ENCODE results near the gene HHAT.

The HHAT gene

GRCh38 chr1:210361665-210362064, 33.0 kb downstream of the HHAT start:
- Histone ChIP-seq H3K4me3 (ENCODE audit: low read length) (no peak overlapping the region), H3K79me2 (ENCODE audit: low read length) (no peaks in the 10 kb centered on the region), H3K27me3 (replicated peaks; ENCODE audit: insufficient read depth, low read length) (no peaks in the 10 kb centered on the region), H3K9ac (ENCODE audit: low read length) (no peak overlapping the region), H3K9me2 (replicated peaks; ENCODE audit: insufficient read depth, low read length) (no peaks in the 10 kb centered on the region), H3K4me1 (ENCODE audit: low read length) (peaks cover 6% of the 10 kb centered on the region), H2AFZ (ENCODE audit: low read length) (no peak overlapping the region), H4K20me1 (ENCODE audit: insufficient read depth, low read length) (no peaks in the 10 kb centered on the region), H3K9me3 (replicated peaks; ENCODE audit: insufficient read depth, low read length) (no peaks in the 10 kb centered on the region), H3K27ac (ENCODE audit: low read length) (no peak overlapping the region), H3K36me3 (replicated peaks; ENCODE audit: insufficient read depth, low read length) (no peaks in the 10 kb centered on the region), H3K4me2 (ENCODE audit: low read depth, low read length) (peak overlapping the region; percentile 35), H3F3A (ENCODE audit: insufficient read depth, low read length) (peaks cover 6% of the 10 kb centered on the region; the same call in 1 of the 2 replicates)
- TF ChIP-seq EZH2 (optimal IDR thresholded peaks at IDR 0.05; ENCODE audit: low read depth, low read length) (no peak), CTCF (IDR thresholded peaks at IDR 0.05; ENCODE audit: low read length) (no peak), EZH2phosphoT487 (IDR thresholded peaks at IDR 0.05; ENCODE audit: low read length) (no peak)
- no peak for DNase-seq

GRCh38 chr1:210362526-210362925, 33.8 kb downstream of the HHAT start:
- Histone ChIP-seq H3K27me3 (replicated peaks; ENCODE audit: insufficient read depth, low read length) (no peaks in the 10 kb centered on the region), H3K4me1 (ENCODE audit: low read length) (peaks cover 6% of the 10 kb centered on the region), H3K4me2 (ENCODE audit: low read depth, low read length) (no peak overlapping the region), H3K36me3 (replicated peaks; ENCODE audit: insufficient read depth, low read length) (no peaks in the 10 kb centered on the region), H2AFZ (ENCODE audit: low read length) (no peak overlapping the region), H3K4me3 (ENCODE audit: low read length) (no peak overlapping the region), H3K9ac (ENCODE audit: low read length) (no peak overlapping the region), H3K27ac (ENCODE audit: low read length) (no peak overlapping the region), H3K79me2 (ENCODE audit: low read length) (no peaks in the 10 kb centered on the region), H4K20me1 (ENCODE audit: insufficient read depth, low read length) (no peaks in the 10 kb centered on the region), H3F3A (ENCODE audit: insufficient read depth, low read length) (peaks cover 6% of the 10 kb centered on the region; the same call in 1 of the 2 replicates), H3K9me2 (replicated peaks; ENCODE audit: insufficient read depth, low read length) (no peaks in the 10 kb centered on the region), H3K9me3 (replicated peaks; ENCODE audit: insufficient read depth, low read length) (no peaks in the 10 kb centered on the region)
- no peak for DNase-seq
- TF ChIP-seq EZH2phosphoT487 (IDR thresholded peaks at IDR 0.05; ENCODE audit: low read length) (no peak), EZH2 (optimal IDR thresholded peaks at IDR 0.05; ENCODE audit: low read depth, low read length) (no peak), CTCF (IDR thresholded peaks at IDR 0.05; ENCODE audit: low read length) (no peak)

- Histone ChIP-seq H3K27me3 (replicated peaks; ENCODE audit: insufficient read depth, low read length) (no peaks in the 10 kb centered on the region), H2AFZ (ENCODE audit: low read length) (no peak overlapping the region), H3K9me2 (replicated peaks; ENCODE audit: insufficient read depth, low read length) (no peaks in the 10 kb centered on the region), H3K36me3 (replicated peaks; ENCODE audit: insufficient read depth, low read length) (no peaks in the 10 kb centered on the region), H3K9me3 (replicated peaks; ENCODE audit: insufficient read depth, low read length) (no peaks in the 10 kb centered on the region), H3F3A (ENCODE audit: insufficient read depth, low read length) (peaks cover 6% of the 10 kb centered on the region; the same call in 1 of the 2 replicates), H3K79me2 (ENCODE audit: low read length) (no peaks in the 10 kb centered on the region), H3K9ac (ENCODE audit: low read length) (no peak overlapping the region), H4K20me1 (ENCODE audit: insufficient read depth, low read length) (no peaks in the 10 kb centered on the region), H3K4me3 (ENCODE audit: low read length) (no peak overlapping the region), H3K27ac (ENCODE audit: low read length) (no peak overlapping the region), H3K4me2 (ENCODE audit: low read depth, low read length) (no peak overlapping the region), H3K4me1 (ENCODE audit: low read length) (peaks cover 6% of the 10 kb centered on the region)
- DNase-seq: no peak
- TF ChIP-seq EZH2 (optimal IDR thresholded peaks at IDR 0.05; ENCODE audit: low read depth, low read length) (no peak), EZH2phosphoT487 (IDR thresholded peaks at IDR 0.05; ENCODE audit: low read length) (no peak), CTCF (IDR thresholded peaks at IDR 0.05; ENCODE audit: low read length) (no peak)
Measured at GRCh38 chr1:210363119-210363518, 34.4 kb downstream of the HHAT start.

All from MM.1S (cell line).